Upper lobe of right lung (tissue), 1 donor: ENCODE results near the gene FRYL. TPM values are rescaled to one million over a fixed set of nuclear protein-coding genes. Genes with fewer than 3 reads are reported as not detected.

Experiments
- ATAC-seq: fragments of 200-7000 bp; cut with Tn5 transposase; one replicate; pipeline ENCODE4 v1.9.1; 2020; ENCODE audit warnings: mild to moderate bottlenecking, moderate library complexity
- DNase-seq: peaks from one replicate; pipeline ENCODE4 v3.0.0-alpha.2; 2020
- H3K27ac ChIP-seq: fragments of 200-600 bp; one replicate; pipeline ENCODE4 v1.8.0; 2022
- H3K27me3 ChIP-seq: fragments of 200-600 bp; one replicate; pipeline ENCODE4 v1.8.0; 2022; ENCODE audit warnings: mild to moderate bottlenecking
- H3K36me3 ChIP-seq: fragments of 200-600 bp; one replicate; pipeline ENCODE4 v1.8.0; 2022
- H3K4me1 ChIP-seq: fragments of 200-600 bp; one replicate; pipeline ENCODE4 v1.8.0; 2022
- H3K4me3 ChIP-seq: fragments of 200-600 bp; one replicate; pipeline ENCODE4 v1.8.0; 2022; ENCODE audit warnings: mild to moderate bottlenecking
- H3K9me3 ChIP-seq: fragments of 200-600 bp; one replicate; pipeline ENCODE4 v1.8.0; 2022
- CTCF ChIP-seq: fragments of 200-600 bp; IDR thresholded peaks from one replicate; pipeline ENCODE4 v1.8.0; 2022; ENCODE audit warnings: antibody characterized with exemption
- intact Hi-C: fragments of 100-400 bp; cut with DNase I; formaldehyde crosslinking; loops from one replicate; pipeline ENCODE4 v1.11.0; 2022
- total RNA-seq: library from RNA; stranded (reverse); fragmentation: NEBNext Ultra II Directional; extraction: Animal tissue kit (Norgen Biotek cat#: 25700); gene quantifications from one replicate; pipeline ENCODE4 v1.2.1, GENCODE V29; 2021
- donor health status: DM: no; HTN: yes; CAD: no; lungs with severe emphysema.

Gene FRYL
- total RNA-seq, 1 donor from 2014 or later, result 71.9 TPM

GRCh38 chr4:48543796-48544195, 236.3 kb downstream of the FRYL start:
- no peaks in the 10 kb centered on the region for H3K4me1 ChIP-seq
- no peaks in the 10 kb centered on the region for H3K9me3 ChIP-seq
- H3K36me3 ChIP-seq, result peaks cover 90% of the 10 kb centered on the region
- H3K27ac ChIP-seq, result no peak overlapping the region
- no peaks in the 10 kb centered on the region for H3K27me3 ChIP-seq
- DNase-seq (no peak), ATAC-seq (no peak)
- no peak overlapping the region for H3K4me3 ChIP-seq
- TF ChIP-seq CTCF, result no peak
- intact Hi-C loops, result no loop called here

- DNase-seq (no peak), ATAC-seq (no peak)
- intact Hi-C loops, result no loop called here
- Histone ChIP-seq H3K27me3 (no peaks in the 10 kb centered on the region), H3K36me3 (peaks cover 81% of the 10 kb centered on the region), H3K27ac (no peak overlapping the region), H3K4me1 (no peaks in the 10 kb centered on the region), H3K4me3 (no peak overlapping the region), H3K9me3 (no peaks in the 10 kb centered on the region)
- TF ChIP-seq CTCF, result no peak
Observed at GRCh38 chr4:48542888-48543287, 237.2 kb downstream of the FRYL start.

GRCh38 chr4:48539597-48539996, 240.5 kb downstream of the FRYL start:
- Histone ChIP-seq H3K36me3 (peaks cover 75% of the 10 kb centered on the region), H3K9me3 (no peaks in the 10 kb centered on the region), H3K4me1 (no peaks in the 10 kb centered on the region), H3K27me3 (no peaks in the 10 kb centered on the region), H3K27ac (no peak overlapping the region), H3K4me3 (no peak overlapping the region)
- TF ChIP-seq CTCF, result no peak
- DNase-seq (no peak), ATAC-seq (no peak)
- intact Hi-C loops, result no loop called here

- no peak for TF ChIP-seq CTCF
- H3K27me3 ChIP-seq, result no peaks in the 10 kb centered on the region
- H3K36me3 ChIP-seq, result peaks cover 76% of the 10 kb centered on the region
- no peak overlapping the region for H3K4me3 ChIP-seq
- DNase-seq (no peak), ATAC-seq (no peak)
- intact Hi-C loops, result no loop called here
- H3K9me3 ChIP-seq, result no peaks in the 10 kb centered on the region
- H3K27ac ChIP-seq, result no peak overlapping the region
- no peaks in the 10 kb centered on the region for H3K4me1 ChIP-seq
Observed at GRCh38 chr4:48538358-48538757, 241.7 kb downstream of the FRYL start.

- ATAC-seq, result no peak
- TF ChIP-seq CTCF, result no peak
- Histone ChIP-seq H3K4me3 (no peak overlapping the region), H3K9me3 (no peaks in the 10 kb centered on the region), H3K27me3 (no peaks in the 10 kb centered on the region), H3K4me1 (no peaks in the 10 kb centered on the region), H3K36me3 (peaks cover 95% of the 10 kb centered on the region), H3K27ac (no peak overlapping the region)
- DNase-seq, result no peak
- intact Hi-C loops, result no loop called here
Observed at GRCh38 chr4:48526406-48526805, 253.7 kb downstream of the FRYL start.

GRCh38 chr4:48518143-48518542, 261.9 kb downstream of the FRYL start:
- peaks cover 91% of the 10 kb centered on the region for H3K36me3 ChIP-seq
- intact Hi-C loops, result no loop called here

More at GRCh38 chr4:48518143-48518542, 261.9 kb downstream of the FRYL start:
- Histone ChIP-seq H3K27ac (no peak overlapping the region), H3K27me3 (no peaks in the 10 kb centered on the region), H3K4me3 (no peak overlapping the region), H3K4me1 (no peaks in the 10 kb centered on the region), H3K9me3 (no peaks in the 10 kb centered on the region)
- ATAC-seq (no peak), DNase-seq (no peak)
- no peak for TF ChIP-seq CTCF
